Liver (tissue), 9 donors: ENCODE measurements around the gene SERINC3. TPM values are rescaled to one million over a fixed set of nuclear protein-coding genes. Genes with fewer than 3 reads are reported as not detected.

Source experiments
- DNase-seq: peaks from one replicate; pipeline ENCODE4 v3.0.0-alpha.2; 2017; ENCODE audit warnings: low spot score
- H3K27ac ChIP-seq, 2 donors: one replicate each; pipeline ENCODE4 v1.7.0; 2013; ENCODE audit warnings: inconsistent platforms in 2 of 2, low read length in 2 of 2, control low read depth in 1 of 2, low read depth in 1 of 2, mild to moderate bottlenecking in 1 of 2
- H3K27me3 ChIP-seq, 4 donors: one replicate each; pipeline versions ENCODE4 v1.6.1 to v1.7.0; 2013; ENCODE audit warnings: low read length in 3 of 4, inconsistent platforms in 1 of 4, mild to moderate bottlenecking in 1 of 4, moderate library complexity in 1 of 4; ENCODE audit not compliant: control insufficient read depth in 4 of 4, insufficient read depth in 4 of 4
- H3K36me3 ChIP-seq, 4 donors: one replicate each; pipeline versions ENCODE4 v1.6.1 to v1.7.0; 2013; ENCODE audit warnings: low read length in 3 of 4, mild to moderate bottlenecking in 3 of 4, low read depth in 1 of 4, moderate library complexity in 1 of 4; ENCODE audit not compliant: control insufficient read depth in 4 of 4, insufficient read depth in 3 of 4
- H3K4me1 ChIP-seq, 4 donors: one replicate each; pipeline versions ENCODE4 v1.6.1 to v1.7.0; 2013; ENCODE audit warnings: low read length in 3 of 4, mild to moderate bottlenecking in 3 of 4, moderate library complexity in 1 of 4; ENCODE audit not compliant: control insufficient read depth in 4 of 4, insufficient read depth in 4 of 4
- H3K4me3 ChIP-seq, 3 donors: one replicate each; pipeline versions ENCODE4 v1.6.1 to v1.7.0; 2013; ENCODE audit warnings: low read length in 3 of 3, control low read depth in 1 of 3, low read depth in 1 of 3, mild to moderate bottlenecking in 1 of 3
- H3K9ac ChIP-seq, 2 donors: one replicate each; pipeline ENCODE4 v1.7.0; 2013; ENCODE audit warnings: low read length in 2 of 2, mild to moderate bottlenecking in 2 of 2, moderate library complexity in 2 of 2, control low read depth in 1 of 2, low read depth in 1 of 2
- H3K9me3 ChIP-seq, 4 donors: one replicate each; pipeline versions ENCODE4 v1.6.1 to v1.7.0; 2013; ENCODE audit warnings: low read length in 3 of 4; ENCODE audit not compliant: control insufficient read depth in 4 of 4
- ATF3 ChIP-seq: IDR thresholded peaks from 2 replicates; pipeline ENCODE4 v1.6.1; 2016; ENCODE audit warnings: antibody characterized with exemption
- CTCF ChIP-seq: fragments of 150-350 bp; IDR thresholded peaks from 2 replicates; pipeline ENCODE4 v1.5.1; 2017; ENCODE audit warnings: improper control_type of control experiment, low read depth, low read length; ENCODE audit not compliant: missing input control
- EGR1 ChIP-seq, 2 donors: IDR thresholded peaks; 2 replicates each; pipeline ENCODE4 v1.6.1; 2016 to 2018; ENCODE audit warnings: antibody characterized with exemption in 2 of 2, low read depth in 2 of 2
- FOXA1 ChIP-seq: IDR thresholded peaks from 2 replicates; pipeline ENCODE4 v1.6.1; 2016; ENCODE audit warnings: antibody characterized with exemption
- FOXA2 ChIP-seq: IDR thresholded peaks from 2 replicates; pipeline ENCODE4 v1.6.1; 2016; ENCODE audit warnings: antibody characterized with exemption
- GABPA ChIP-seq, 2 donors: IDR thresholded peaks in 1 of 2; conservative IDR thresholded peaks in 1 of 2; 2 replicates each; pipeline ENCODE4 v1.6.1; 2016; ENCODE audit warnings: antibody characterized with exemption in 2 of 2, mild to moderate bottlenecking in 1 of 2, moderate library complexity in 1 of 2
- HNF4A ChIP-seq, 2 donors: conservative IDR thresholded peaks; 2 replicates each; pipeline ENCODE4 v1.6.1; 2016; ENCODE audit warnings: antibody characterized with exemption in 2 of 2, mild to moderate bottlenecking in 2 of 2
- HNF4G ChIP-seq: IDR thresholded peaks from 2 replicates; pipeline ENCODE4 v1.6.1; 2016; ENCODE audit warnings: antibody characterized with exemption
- JUND ChIP-seq, 2 donors: IDR thresholded peaks; 2 replicates each; pipeline ENCODE4 v1.6.1; 2016; ENCODE audit warnings: antibody characterized with exemption in 2 of 2
- NR2F2 ChIP-seq: IDR thresholded peaks from 2 replicates; pipeline ENCODE4 v1.6.1; 2016; ENCODE audit warnings: antibody characterized with exemption
- RAD21 ChIP-seq, 2 donors: IDR thresholded peaks; 2 replicates each; pipeline ENCODE4 v1.6.1; 2016; ENCODE audit warnings: antibody characterized with exemption in 2 of 2, mild to moderate bottlenecking in 2 of 2
- REST ChIP-seq: IDR thresholded peaks from 2 replicates; pipeline ENCODE4 v1.6.1; 2016; ENCODE audit warnings: antibody characterized with exemption, mild to moderate bottlenecking
- RXRA ChIP-seq, 2 donors: IDR thresholded peaks; 2 replicates each; pipeline ENCODE4 v1.6.1; 2017 to 2018; ENCODE audit warnings: antibody characterized with exemption in 2 of 2, mild to moderate bottlenecking in 1 of 2
- SP1 ChIP-seq: IDR thresholded peaks from 2 replicates; pipeline ENCODE4 v1.6.1; 2018; ENCODE audit warnings: antibody characterized with exemption, mild to moderate bottlenecking
- TAF1 ChIP-seq: conservative IDR thresholded peaks from 2 replicates; pipeline ENCODE4 v1.6.1; 2016; ENCODE audit warnings: antibody characterized with exemption, mild to moderate bottlenecking
- YY1 ChIP-seq: IDR thresholded peaks from 2 replicates; pipeline ENCODE4 v1.6.1; 2016; ENCODE audit warnings: antibody characterized with exemption, mild to moderate bottlenecking
- WGBS: extraction: QIAGEN DNeasy Blood & Tissue Kit; methylation state at CpG from one replicate; pipeline ENCODE4 v1.1.7; 2013; 5-methylcytosine and 5-hydroxymethylcytosine counted together
- polyA plus RNA-seq, 2 donors: library from polyadenylated mRNA; stranded (reverse) in 1 of 2; unstranded in 1 of 2; fragments of 200-250 nt in 1 of 2; fragments of >200 nt in 1 of 2; fragmentation: Nextera tagmentation in 1 of 2; extraction: Ambion mirVana in 1 of 2; gene quantifications; one replicate each; pipeline versions ENCODE4 v1.2.1 to v1.2.3, GENCODE V29; 2013 to 2015
- total RNA-seq, 2 donors: library from RNA; depleted of rRNA; stranded (reverse); fragments of >200 nt; gene quantifications; one replicate each; pipeline ENCODE4 v1.2.3, GENCODE V29; 2014
- TF ChIP-seq, protein P1 (sequence below): IDR thresholded peaks from 2 replicates; pipeline ENCODE4 v1.6.1; 2016; ENCODE audit warnings: antibody characterized with exemption
- donor health status: healthy.
- donor health status: healthy.
- donor health status: healthy.
- donor health status: healthy.
- donor health status: healthy.

The SERINC3 gene
- total and polyA plus RNA-seq, 4 donors, result 51.1 to 70.0 (median 58.5) TPM

GRCh38 chr20:44477151-44477550, 44.7 kb downstream of the SERINC3 start (continued):
- TF ChIP-seq CTCF, result no peak

- peak within 1 kb of the TSS; percentile 30 to 89 for H3K9ac ChIP-seq
- 2% methylated on average over 55 of the region's 55 CpGs for WGBS
- H3K9me3 ChIP-seq, result no peaks in the 10 kb centered on the region
- peak; percentile 35 for TF ChIP-seq FOXA1
- peak; percentile 33 for TF ChIP-seq CTCF
- TF ChIP-seq NR2F2, result no peak
- no peak for TF ChIP-seq ATF3
- TF ChIP-seq FOXA2, result no peak
- no peak for TF ChIP-seq JUND (IDR thresholded peaks at IDR 0.05)
- peak; percentile 53 for TF ChIP-seq TAF1
- TF ChIP-seq EGR1 (IDR thresholded peaks at IDR 0.05; ENCODE audit: low read depth in 2 of 2), result peak; percentile 62 to 74
- TF ChIP-seq HNF4G, result no peak
- TF ChIP-seq, protein P1, sequence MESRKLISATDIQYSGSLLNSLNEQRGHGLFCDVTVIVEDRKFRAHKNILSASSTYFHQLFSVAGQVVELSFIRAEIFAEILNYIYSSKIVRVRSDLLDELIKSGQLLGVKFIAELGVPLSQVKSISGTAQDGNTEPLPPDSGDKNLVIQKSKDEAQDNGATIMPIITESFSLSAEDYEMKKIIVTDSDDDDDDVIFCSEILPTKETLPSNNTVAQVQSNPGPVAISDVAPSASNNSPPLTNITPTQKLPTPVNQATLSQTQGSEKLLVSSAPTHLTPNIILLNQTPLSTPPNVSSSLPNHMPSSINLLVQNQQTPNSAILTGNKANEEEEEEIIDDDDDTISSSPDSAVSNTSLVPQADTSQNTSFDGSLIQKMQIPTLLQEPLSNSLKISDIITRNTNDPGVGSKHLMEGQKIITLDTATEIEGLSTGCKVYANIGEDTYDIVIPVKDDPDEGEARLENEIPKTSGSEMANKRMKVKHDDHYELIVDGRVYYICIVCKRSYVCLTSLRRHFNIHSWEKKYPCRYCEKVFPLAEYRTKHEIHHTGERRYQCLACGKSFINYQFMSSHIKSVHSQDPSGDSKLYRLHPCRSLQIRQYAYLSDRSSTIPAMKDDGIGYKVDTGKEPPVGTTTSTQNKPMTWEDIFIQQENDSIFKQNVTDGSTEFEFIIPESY, result no peak
- peak; percentile 12 for TF ChIP-seq YY1
- TF ChIP-seq SP1, result peak; percentile 43
- no peak for TF ChIP-seq RXRA (IDR thresholded peaks at IDR 0.05)
- TF ChIP-seq REST, result peak; percentile 70
- TF ChIP-seq GABPA (IDR thresholded peaks at IDR 0.05 in 1 of 2, conservative IDR thresholded peaks at IDR 0.05 in 1 of 2), result peak; percentile 65 to 91
- no peak for TF ChIP-seq HNF4A (conservative IDR thresholded peaks at IDR 0.05)
- TF ChIP-seq RAD21 (IDR thresholded peaks at IDR 0.05), result peak; percentile 64 to 66
- H3K4me3 ChIP-seq, result peak within 1 kb of the TSS; percentile 71 to 94 (median 93)
- H3K36me3 ChIP-seq, result no peaks in the 10 kb centered on the region
- no peaks in the 10 kb centered on the region for H3K27me3 ChIP-seq
- DNase-seq, result peak; percentile 93
- peaks cover 1 to 59% (median 43%) of the 10 kb centered on the region in 4 donors for H3K4me1 ChIP-seq
- peak within 1 kb of the TSS; percentile 68 to 96 for H3K27ac ChIP-seq
Measured at GRCh38 chr20:44475694-44476560, 45.9 kb downstream of the SERINC3 start, which contains the start of gene TTPAL. TSS of gene TTPAL (plus strand) at chr20:44475874. CDS start at chr20:44480000, 4,126 bp downstream.
